ENCODE results near the gene HEMGN. TPM values are rescaled to one million over a fixed set of nuclear protein-coding genes. Genes with fewer than 3 reads are reported as not detected.
"Not testable (repeated sequence)": the region's sequence is repeated elsewhere in the genome, so short reads cannot be mapped to it uniquely, and the experiment has no call there.

HEMGN gene
- total RNA-seq, 1 donor from 2014 or later: 3.0 TPM

DNA sequence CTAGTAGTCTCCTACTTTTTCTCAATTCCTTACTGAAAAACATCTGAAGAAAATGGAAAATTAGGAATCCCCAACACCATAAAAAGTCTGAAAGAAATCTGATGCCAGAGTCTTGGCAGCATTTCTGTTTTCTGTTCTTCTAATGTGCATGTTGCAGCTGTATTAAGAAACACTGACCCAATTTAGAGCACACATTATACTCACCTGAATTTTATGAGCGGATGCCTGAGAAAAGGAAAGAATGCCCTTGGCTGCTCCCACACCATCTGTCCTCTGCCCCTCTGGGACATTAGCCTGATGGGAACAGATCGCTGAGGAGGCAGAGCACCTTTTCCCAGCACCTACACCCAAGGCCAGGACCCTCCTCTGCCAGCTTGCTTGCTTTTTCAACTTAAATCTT lies 31.0 kb upstream of the HEMGN start:
- intact Hi-C loops (cut with micrococcal nuclease): no loop called here

DNA sequence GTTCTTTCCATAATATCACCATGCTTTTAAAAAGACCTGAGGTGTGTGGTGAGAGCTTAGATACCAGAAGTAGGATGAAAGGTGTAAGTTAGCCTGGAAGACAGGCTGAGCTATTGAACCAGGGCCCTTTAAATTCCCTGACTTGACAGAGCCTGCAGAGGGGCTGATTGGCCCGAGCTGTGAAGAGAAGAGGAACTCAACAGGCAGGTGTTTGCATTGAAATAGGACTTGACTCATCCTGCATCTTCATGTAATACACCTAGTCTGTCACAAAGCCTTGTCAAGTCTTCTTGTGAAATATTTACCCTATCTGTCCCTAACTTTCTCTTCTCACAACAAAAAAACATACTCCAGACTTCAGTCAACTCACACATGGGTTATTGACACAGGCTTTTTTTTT lies 28.5 kb upstream of the HEMGN start:
- intact Hi-C loops (cut with micrococcal nuclease): no loop called here

DNA sequence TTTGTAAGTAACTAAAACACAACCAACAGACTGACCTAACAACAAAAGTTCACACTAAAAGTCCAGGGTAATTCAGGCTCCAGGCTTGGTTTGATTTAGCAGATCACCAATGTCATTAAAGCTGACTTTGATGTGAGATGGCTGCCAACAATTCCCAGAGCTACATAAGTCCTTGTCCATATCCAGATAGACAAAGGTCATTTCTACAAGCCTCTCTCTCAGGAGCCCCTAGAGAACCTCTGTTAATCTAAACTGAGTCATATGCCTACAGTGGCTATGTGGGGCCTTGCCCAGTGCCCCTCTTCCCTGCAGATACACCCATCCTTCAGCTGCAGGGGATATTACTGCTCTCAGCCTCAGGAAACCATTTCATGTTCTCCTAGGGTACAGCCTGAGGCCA lies 26.9 kb upstream of the HEMGN start:
- intact Hi-C loops (cut with micrococcal nuclease): no loop called here

DNA sequence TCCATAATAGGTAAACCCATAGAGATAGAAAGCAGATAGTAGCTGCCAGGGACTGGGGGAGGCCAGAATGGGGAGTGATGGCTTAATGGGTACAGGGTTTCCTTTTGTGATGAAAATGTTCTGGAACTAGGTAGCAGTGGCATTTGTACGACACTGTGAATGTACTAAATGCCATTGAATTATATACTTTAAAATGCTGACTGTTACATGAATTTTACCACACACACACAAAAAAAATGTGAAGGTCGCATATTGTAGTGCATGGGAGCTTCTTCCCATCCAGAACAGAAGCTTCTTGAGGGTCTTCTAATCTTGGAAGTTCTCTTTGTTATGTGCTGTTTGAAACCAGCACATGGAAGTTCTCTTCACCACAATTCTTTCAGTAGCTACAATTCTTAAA lies 25.3 kb upstream of the HEMGN start:
- intact Hi-C loops (cut with micrococcal nuclease): no loop called here

DNA sequence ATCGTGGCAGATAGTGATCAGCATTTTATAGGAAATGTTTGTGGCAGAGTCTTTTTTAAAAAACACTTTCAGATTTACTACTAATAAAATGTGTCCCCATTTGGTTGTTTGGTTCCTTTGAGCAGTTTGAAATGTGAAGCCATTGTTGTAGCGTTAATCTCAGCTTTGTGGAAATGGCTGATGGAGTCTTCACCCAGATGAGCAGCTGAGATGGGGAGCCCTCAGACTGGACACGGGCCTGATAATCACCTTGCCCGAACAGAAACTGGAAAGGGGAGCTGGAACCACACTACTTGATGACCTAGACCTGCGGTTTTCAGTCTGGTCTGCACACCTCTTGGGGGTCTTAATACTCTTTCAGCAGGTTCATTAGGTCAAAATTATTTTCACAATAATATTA lies 24.6 kb upstream of the HEMGN start:
- intact Hi-C loops (cut with micrococcal nuclease): no loop called here

DNA sequence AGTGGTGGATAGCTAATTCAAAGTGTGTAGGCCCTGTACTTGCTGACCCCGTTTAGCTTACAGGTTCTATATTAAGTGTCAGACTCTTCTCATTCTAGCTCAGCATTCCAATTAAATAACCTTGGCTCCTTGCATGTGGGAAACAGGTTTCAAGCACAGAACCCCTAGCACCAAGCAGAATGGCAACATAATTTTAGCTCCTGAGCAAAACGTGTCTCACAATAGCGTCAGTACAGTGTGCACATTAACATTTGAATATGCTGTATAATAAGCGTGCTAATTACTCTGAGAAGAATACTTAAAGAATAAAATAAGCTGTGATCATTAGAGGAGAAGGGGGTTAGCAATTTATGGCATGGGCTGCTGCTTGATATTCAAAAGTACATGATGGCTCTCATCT lies 24.2 kb upstream of the HEMGN start:
- intact Hi-C loops (cut with micrococcal nuclease): no loop called here

DNA sequence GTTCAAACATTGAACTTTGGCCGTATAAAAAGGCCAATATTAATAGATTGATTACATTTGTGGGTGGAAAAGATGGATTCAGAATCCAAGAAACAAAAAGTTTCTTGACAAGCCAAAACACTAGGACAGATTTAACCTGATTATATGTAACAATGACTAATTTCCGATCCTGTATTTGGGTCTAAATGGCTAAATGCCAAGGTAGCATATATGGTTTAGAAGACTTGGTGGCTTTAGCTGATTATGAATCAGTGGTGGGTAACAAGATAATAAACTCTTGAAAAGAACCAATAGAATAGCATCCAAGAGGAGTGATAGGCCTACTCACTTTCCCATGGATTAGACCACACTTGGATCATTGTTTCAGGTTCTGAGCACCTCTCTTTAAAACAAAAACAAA lies 23.4 kb upstream of the HEMGN start:
- intact Hi-C loops (cut with micrococcal nuclease): no loop called here

DNA sequence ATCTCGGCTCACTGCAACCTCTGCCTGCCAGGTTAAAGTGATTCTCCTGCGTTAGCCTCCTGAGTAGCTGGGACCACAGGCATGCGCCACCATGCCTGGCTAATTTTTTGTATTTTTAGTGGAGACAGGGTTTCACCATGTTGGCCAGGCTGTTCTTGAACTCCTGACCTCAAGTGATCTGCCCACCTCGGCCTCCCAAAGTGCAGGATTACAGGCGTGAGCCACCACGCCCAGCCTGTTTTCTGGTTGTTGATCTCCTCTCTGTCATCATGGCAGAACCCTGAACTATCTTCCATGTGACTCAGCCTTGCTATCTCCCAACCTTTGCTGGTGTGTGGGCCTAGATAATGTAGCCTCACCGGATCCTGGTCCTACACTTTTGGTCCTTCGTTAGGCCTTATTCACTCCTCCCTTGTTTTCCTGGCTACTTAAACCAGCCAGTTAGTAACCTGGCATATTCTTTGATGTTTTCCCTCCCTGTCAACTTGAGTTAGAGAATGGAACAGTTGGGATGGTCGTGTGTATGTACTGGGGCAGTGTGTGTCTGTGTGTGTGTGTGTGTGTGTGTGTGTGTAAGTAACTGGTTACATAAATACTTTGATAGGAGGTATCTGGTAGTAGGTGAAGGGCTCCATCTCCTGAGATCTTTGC lies 22.8 kb upstream of the HEMGN start:
- intact Hi-C loops (cut with micrococcal nuclease): not testable (repeated sequence)

DNA sequence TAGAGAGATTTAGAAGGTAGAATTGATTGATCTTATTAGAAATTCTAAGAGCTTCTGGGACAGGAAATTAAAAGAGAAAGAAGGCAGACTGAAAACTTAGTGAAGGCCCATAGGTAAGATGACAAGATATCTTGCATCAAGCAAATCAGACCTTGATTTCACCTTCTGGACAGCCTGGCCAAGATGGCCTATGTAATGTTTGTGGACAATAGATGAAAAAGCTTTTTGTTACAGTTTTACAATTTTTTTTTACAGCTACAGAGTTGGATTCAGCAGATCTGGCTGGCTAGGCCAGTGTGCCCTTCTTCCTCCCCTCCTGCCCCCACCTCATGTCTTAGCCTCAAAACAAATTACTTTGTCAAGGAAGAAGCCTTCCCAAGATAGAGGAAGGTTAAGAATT lies 21.6 kb upstream of the HEMGN start:
- intact Hi-C loops (cut with micrococcal nuclease): no loop called here

DNA sequence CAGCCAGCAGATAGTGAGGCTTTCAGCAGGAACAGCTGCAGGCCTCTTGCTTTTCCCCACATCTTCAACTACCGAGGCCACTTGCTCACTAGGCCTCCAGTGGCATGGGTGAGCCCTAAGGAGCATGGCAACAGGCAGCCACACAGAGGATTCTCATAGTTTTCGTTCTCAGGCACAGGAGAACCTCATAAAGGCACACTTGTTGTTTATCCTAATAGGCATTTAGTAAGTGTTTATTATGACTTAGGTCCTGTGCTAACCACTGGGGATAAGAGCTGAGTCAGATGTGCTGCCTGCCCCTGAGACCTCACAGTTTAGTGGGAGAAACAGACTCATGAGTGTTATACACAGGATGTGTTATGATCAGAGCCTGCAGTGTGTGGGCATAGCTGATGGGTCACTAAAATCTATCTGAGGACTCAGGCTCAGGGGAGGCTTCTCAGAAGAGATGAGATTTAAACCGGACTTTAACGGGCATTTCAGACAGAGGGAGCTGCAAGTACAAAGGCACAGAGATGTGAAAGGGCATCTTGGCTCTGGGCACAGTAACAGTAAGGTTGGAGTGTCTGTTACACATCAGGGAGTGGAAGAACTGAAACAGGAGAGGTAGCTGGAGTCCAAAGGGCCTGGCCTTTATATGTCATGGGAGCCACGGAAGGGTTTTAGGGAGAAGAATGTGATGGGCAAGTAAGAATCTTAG lies 21.0 kb upstream of the HEMGN start:
- intact Hi-C loops (cut with micrococcal nuclease): no loop called here

DNA sequence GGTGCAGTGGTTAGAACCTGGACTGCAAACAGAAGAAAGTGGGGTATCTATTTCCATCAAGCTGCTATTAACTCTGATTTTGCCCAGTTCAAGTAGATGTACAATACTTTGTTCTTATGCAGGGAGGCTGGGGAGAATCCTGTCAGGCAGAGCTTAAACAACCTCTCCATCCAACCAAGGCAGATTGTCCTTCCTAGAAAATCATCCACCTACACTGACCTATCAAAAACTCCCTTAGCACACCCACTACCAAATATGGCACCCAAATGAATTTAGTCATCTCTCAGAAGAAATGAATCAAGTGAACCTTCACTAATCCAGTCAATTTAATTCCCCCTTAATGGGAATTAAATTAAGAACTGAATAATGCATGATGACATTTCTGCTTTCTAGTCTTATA lies 18.4 kb upstream of the HEMGN start:
- intact Hi-C loops (cut with micrococcal nuclease): no loop called here

DNA sequence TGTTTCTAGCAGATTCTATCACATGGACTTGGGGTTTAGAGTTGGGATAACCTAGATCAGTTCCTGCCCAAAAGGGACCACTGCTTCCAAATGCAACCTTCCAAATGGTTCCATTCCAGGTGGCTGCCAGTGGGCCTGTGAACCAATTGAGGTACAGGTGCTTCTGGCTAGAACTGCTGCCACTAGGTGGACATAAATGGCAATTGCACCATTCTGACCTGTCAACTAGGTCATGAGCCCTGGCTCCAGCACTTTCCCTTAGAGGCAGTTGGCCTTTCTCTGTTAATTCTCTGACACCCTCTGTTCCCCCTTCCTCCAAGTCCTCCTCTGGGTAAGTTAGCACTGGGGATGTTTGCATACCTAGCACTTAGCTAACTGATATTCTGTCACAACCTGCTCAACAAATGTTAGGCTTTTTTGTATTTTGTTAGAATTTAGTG lies 16.6 kb upstream of the HEMGN start:
- intact Hi-C loops (cut with micrococcal nuclease): loop anchor here (1.0 to 5.0 kb wide), 4 partner anchors 16 to 244 kb away; partner anchors contain the start of gene HEMGN

DNA sequence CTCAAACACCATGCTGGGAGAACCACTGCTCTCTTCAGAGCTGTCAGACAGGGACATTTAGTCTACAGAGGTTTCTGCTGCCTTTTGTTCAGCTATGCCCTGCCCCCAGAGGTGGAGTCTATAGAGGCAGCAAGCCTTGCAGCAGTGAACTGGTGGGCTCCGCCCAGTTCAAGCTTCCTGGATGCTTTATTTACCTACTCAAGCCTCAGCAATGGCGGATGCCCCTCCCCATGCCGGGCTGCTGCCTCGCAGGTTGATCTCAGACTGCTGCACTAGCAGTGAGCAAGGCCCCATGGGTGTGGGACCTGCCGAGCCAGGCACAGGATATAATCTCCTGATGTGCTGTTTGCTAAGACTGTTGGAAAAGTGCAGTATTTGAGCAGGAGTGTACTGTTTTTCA lies 12.9 kb upstream of the HEMGN start:
- intact Hi-C loops (cut with micrococcal nuclease): loop anchor here (5.0 kb wide), 1 partner anchor 59 kb away; no protein-coding TSS in a partner anchor

DNA sequence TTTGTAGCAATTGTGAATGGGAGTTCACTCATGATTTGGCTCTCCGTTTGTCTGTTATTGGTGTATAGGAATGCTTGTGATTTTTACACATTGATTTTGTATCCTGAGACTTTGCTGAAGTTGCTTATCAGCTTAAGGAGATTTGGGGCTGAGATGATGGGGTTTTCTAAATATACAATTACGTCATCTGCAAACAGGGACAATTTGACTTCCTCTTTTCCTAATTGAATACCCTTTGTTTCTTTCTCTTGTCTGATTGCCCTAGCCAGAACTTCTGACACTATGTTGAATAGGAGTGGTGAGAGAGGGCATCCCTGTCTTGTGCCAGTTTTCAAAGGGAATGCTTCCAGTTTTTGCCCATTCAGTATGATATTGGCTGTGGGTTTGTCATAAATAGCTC lies 9.1 kb upstream of the HEMGN start:
- intact Hi-C loops (cut with micrococcal nuclease): not testable (repeated sequence)

DNA sequence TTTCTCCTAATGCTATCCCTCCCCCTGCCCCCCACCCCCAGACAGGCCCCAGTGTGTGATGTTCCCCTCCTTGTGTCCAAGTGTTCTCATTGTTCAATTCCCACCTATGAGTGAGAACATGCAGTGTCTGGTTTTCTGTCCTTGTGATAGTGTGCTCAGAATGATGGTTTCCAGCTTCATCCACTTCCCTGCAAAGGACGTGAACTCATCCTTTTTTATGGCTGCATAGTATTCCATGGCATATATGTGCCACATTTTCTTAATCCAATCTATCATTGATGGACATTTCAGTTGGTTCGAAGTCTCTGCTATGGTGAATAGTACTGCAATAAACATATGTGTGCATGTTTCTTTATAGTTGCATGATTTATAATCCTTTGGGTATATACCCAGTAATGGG lies 7.5 kb upstream of the HEMGN start:
- intact Hi-C loops (cut with micrococcal nuclease): not testable (repeated sequence)

DNA sequence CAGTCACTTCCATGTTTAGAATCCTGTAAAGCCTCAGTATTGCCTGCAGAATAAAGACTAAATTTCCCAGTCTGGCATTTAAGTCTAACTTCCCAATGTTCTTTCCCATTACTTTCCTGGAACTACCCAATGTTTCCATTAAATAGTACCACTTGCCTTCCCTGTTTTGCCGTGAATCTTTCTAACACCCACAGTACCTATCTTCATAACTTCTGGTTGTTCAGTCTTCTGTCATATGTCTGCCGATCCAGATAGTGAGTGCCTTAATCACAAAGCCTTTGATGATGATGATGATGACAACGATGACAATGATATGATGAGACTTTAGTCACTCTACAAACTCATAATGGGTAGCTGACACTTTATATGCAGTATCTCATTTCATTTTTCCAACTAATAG lies 6.6 kb upstream of the HEMGN start:
- intact Hi-C loops (cut with micrococcal nuclease): no loop called here

DNA sequence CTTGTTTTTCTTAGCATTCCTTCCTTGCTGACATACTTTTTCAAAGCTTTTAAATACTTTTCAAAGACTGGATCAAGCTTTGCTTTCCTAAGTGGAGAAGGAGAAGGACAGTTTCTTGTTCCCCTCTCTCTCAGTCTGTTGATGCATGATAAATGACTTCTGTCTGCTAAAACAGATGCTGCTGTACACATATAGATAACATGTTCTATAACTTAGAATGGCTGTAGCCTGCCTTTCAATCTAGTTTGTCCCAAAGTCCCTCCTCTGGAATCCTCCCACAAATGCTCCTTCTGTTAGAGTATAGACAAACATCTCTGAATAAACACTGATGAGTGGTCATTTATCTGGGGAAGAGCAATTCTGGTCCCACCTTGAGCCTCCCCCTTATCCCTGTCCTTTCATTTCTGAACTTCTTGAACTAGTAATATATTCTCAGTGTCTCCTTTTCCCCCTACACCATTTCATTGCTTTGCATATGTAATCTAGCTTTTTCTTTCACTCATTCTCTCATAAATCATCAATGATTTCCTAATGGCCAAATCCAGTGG lies 5.4 kb upstream of the HEMGN start:
- intact Hi-C loops (cut with micrococcal nuclease): no loop called here

DNA sequence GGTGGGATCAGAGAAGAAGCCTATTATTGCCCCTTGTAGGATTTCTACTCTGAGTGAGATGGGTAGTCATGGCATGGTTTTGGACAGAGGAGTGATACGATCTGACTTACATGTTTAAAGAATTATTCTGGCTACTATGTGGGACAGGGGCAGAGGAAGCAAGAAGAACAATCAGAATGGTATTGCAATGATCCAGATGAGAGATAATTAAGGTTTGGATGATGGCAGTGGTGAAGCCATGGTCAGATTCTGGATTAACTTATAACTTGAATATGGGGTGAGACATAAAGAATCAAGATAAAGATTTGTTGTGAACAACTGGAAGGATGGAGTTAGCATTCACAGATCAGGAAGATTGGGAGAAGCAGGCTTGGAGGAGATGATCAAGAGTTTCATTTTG lies 3.4 kb upstream of the HEMGN start:
- intact Hi-C loops (cut with micrococcal nuclease): no loop called here

DNA sequence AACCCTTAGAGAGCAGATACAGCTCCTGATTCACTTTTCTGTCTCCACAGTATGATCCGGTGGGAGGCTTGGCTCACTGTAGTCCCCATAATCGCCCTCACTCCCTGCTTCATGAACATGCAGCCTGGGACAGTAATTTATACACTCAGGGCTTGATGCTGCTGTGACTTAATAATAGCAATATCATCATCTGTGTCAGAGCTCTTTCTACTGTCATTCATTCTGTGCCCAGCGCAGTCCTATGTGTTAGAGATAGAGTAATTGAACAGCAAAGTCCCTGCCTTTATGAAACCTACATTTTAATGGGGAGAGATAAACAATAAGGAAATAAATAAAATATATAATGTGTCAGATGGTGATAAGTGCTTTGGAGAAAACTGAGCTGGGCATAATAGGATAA lies 2.8 kb upstream of the HEMGN start:
- intact Hi-C loops (cut with micrococcal nuclease): no loop called here

DNA sequence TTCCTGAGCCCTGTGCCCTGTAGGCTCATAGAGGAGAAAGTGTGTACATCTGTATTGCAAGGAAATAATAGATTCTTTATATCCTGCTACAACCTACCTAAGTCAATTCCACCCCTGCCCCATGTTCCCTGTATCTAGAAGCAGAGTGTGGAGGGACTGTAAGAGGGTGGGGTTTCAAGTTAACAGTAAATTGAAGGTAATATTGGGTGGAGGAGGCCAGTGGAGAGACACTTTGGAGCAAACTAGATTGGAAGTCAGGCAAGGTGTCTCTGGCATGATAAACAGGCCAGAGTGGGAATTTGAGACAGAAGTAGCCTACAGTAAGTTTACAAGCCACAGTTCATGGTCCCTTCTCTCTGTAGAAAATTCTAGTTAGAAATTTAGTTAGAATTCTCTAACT lies 2.3 kb upstream of the HEMGN start:
- intact Hi-C loops (cut with micrococcal nuclease): no loop called here

DNA sequence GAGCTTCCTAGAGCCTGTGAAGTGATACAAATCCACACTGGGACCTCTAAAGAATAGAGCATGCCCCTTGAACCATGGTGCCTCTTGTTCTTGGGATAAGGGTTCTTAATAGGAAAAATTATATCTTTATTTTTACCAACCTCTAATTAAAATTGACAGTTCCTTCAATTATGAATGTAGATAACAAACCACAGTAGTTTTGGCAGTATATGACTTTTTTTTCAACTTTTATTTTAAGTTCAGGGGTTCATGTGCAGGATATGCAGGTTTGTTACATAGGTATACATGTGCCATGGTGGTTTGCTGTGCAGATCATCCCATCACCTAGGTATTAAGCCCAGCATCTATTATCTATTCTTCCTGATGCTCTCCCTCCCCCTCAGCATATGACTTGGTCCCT lies 974 bp downstream of the HEMGN start:
- intact Hi-C loops (cut with micrococcal nuclease): loop anchor here (5.0 kb wide), 1 partner anchor 45 kb away; the partner anchor contains the start of gene ANP32B

DNA sequence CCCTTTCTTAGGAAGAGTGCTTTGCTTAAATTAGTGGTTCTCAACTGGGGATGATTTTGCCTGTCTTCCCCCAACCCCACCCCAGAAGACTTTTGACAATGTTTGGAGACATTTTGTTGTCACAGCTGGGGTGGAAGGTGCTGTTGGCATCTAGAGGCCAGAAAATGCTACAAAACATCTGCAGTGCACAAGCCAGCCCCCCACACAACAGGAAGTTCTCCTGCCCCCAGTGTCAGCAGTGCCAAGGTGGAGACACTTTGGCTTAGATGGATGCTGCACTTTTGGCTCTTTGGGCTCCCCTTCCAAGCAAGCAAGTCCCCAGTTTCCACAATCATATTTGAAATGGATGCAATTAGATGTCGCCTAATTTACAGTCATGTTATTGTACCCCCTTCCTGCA lies 2.7 kb downstream of the HEMGN start:
- intact Hi-C loops (cut with micrococcal nuclease): loop anchor here (5.0 kb wide), 1 partner anchor 47 kb away; the partner anchor contains the start of gene ANP32B
